Measurements from ENCODE around the gene MTM1.
A peak's percentile ranks its signal among the peaks of the same experiment; 100 is the strongest.

Gene MTM1

DNA sequence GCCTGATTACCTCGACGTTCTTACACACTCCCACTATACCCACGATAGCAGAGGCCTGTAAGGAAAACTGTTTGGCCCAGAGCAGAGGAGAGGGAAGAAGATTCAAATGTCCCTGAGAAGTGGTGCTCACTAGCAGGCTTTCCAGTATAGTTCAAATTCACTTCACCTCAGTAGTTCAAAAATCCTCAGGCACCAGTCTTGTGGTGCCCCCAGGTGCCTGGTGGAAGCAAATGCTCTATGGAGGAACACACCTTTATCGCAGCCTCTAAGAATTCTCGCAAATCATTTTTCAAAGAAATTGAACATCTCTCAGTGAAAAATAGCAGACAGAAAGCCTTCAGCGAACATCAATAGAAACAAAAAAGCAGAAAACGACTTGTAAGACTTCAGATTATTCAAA is 112.6 kb downstream of the MTM1 start:
- no peak for DNase-seq

DNA sequence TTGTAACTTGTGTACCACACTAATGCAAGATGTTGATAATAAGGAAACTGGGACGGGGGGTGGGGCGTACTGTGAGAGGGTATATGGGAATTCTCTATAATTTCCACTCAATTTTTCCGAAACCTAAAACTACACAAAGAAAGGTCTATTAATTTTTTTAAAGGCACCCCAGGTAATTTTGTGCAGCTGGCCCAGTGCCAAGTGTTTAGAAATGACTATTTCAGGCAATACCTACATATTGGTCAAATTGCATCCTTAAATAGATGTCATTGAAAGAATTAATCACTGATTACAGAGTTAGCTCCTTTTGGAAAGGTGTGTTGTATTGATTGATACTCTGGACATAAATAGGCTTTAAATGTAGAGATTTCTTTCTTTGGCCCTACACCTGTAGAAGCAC is 114.7 kb downstream of the MTM1 start:
- no peak for DNase-seq

DNA sequence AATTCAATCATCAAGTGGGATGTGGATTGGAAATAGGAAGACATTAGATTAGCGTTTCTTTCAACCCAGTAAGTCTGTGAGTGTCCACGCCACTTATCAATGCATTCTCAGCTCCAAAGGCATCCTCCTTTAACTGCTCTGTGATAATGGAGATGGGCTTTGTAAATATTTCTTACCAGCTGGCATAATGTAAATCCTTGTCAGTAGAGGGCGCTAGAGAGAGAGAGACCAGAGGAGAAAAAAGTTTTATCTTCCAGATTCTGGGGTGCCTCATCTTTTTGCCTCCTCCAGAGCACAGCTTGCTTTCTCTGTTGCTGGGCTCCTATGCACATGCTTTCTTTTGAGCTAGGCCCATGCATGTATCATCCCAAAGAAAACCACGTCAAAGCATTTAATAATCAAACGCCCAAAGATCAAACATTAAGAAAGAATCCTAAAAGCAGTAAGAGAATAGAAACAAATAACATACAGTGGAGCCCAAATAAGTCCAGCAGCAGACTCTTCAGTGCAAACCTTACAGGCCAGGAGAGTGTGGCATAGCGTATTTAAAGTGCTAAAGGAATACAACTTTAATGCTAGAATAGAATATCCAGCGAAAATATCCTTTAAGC is 115.2 kb downstream of the MTM1 start:
- DNase-seq = no peak

DNA sequence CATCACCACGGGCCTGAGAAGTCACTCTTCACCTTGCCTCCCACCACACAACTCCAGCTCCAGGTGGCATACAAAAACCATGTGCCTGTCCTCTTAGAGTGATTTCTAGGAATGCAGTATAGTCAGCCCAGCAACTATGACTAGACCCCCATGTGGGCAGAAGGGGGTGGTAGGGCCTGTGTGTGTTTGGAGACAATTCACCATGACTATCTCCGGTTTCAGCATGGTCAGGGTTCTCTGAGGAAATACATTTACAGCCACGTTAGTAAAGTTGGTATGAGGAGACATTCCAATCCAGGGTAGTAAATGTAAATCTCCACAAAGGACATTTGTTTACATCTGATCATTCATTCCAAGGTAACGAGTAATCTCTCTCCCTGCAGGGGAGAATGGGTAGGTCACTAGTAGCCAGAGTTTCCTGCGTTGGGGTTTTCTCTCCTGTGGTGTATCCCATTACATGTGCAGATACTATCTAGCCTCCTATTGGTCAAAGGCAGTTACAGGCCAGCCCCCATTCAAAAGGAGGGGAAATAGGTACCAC is 120.6 kb downstream of the MTM1 start:
- DNase-seq = peak; percentile 96

DNA sequence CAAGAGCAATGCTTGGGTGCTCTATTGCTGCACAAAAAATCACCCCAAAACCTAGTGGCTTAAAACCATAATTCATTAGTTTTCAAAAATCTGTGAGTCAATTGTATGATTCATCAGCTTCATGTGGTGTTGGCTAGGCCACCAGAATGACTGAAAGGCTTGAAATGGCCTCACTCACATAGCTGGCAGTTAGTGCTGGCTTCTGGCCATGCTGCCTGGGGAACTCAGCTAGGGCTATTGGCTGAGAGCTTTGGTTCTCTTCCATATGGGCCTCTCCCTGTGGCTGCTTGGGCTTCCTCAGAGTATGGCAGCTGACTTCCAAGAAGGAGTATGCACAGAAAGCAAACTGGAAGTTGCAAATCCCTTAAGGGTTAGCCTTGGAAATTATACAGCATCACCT is 121.7 kb downstream of the MTM1 start:
- peak; percentile 95 for DNase-seq

DNA sequence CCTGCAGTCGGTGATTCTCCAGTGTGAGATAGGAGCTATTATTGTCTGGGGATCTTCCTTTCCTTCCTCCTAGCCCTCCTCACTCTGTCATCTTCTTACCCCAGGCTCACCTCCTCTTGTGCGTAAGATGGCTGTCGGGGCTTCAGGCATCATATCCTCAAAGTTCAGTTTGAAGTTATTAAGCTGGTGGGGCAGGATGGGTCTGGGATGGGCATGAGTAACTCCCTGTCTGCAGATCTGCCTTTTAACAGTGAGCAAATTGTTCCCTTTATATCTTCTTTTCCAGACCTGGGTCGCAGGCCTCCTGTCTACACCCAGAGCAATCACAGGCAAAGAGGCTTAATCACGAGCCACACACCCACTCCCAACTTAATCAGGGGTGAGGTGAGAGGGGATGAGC is 123.9 kb downstream of the MTM1 start:
- DNase-seq = no peak

DNA sequence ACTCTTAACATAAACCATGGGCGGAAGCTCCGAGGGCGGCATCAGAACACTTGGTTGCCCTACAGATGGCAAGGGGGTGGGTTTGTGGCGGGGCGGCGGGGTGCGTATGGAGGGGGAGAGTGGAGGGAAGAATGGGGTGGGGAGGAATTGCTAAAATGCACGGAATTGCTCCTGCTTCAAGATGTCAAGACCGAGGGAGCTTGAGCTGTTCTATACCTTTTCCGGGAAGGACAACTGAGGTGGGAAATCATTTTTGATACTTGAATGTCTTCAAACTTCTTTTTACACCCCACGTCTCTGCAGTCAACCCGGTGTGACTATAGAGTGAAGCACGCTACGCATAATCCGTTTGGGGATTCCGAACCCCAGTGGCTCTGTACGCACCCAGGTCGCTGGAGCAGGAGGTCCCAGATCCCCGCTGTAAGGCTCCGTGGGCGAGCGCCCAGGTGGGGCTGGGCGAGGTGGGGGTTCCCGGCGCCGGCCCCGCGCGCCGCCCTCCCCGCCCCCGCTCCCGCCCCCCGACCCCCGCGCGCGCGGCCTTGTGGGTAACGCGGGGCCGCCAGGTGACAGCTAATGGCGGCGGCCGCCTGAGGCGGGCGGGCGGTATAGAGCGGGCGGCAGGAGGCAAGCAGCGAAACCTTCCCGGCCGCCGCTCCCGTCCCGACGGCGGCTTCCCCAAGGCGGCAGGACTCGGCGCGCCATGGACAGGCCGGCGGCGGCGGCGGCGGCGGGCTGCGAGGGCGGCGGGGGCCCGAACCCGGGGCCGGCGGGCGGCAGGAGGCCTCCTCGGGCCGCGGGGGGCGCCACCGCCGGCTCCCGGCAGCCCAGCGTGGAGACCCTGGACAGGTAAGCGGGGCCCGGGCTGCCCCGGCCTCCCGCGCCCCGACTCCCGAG is 124.7 kb downstream of the MTM1 start, which contains the start of gene MTMR1:
Gene MTMR1, plus strand, starts transcription at position 566 of the 894 bp plus-strand sequence. Its CDS starts 135 bp downstream, at position 701.
- DNase-seq = no peak

DNA sequence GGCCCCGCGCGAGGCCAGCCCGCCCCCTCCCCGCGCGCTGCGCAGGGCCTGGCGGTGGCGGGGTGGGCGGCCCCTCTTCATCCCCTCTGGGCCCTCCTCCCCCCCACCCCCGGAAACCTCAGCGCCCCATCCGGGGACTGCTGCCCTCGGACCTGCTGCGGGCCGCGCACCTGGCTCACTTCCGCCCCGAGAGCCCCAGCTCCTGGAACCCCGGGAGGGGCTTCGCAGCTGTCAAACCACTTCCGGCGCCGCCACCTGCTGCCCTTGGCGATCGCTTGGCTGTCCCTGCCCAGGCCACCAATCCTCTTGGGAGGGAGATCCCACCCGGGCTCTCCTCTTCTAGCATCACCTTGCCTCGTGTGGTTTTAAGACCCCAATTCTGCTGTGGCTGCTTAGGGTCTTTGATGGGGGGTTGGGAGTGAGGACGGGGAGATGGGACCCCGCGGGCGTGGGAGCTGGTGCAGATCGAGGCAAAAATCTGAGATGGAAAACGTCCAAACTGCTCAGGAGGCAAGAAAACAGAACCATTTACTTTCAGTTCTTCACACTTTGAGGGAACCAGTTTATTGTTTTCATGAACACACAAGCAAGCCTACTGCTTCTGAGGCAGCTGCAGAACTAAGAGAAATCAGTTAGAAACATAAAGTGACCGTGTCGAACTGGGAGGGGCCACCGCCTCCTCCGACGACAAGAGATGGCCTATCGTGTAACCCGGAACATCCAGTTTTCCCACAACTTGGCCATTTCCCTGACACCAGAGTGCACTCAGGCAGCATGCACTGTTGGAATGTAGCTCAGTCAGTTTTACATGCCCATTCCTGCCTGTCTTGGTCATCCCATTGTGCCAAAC is 125.5 kb downstream of the MTM1 start:
- peak; percentile 82 for DNase-seq

DNA sequence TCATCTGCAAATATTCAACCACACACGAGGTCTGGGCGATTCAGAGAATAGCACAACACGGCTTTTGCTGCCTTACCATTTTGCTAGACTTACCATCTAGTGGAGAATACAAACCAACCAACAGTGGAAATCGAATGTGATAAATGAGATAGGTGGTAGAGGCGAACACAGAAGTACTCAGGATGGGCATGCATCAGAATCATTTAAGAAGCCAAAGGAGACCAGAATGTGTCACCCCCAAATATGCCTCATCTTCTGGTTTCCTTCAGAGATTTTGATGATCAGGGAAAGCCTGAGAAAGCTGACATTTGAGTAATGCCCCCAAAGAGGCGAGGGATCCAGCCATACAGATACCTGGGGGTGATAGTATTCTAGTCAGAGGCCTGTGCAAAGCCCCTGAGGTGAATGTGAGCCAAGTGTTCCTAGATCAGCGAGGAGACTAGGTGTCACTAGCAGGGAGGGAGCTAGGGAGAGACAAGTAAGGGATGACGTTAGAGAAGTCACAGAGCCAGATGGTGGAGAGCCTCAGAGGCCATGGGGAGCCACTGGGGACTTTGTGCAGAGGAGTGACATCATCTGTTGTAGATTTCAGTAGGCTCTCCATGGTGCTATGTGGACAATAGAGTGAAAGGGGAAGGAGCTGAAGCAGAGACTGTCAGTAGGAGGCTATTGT is 126.5 kb downstream of the MTM1 start:
- no peak for DNase-seq

DNA sequence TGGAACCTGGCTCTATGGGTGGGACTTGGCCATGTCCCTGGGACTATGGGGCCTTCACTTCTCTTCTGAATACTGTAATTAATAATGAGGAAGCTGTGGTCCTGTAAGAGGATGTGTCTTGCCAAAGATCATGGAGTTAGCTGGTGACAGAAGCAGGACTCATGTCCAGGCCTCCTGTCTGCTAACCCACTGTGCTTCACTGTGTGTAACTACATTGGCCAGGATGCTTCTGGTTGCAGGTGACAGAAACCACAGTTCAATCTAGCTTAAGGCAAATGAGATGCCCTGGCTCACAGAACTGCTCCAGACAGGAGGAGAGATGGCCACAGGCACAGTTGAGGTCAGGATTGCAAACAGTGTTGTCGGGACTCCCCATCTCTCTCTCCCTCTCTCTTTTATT is 127.9 kb downstream of the MTM1 start:
- DNase-seq = no peak

DNA sequence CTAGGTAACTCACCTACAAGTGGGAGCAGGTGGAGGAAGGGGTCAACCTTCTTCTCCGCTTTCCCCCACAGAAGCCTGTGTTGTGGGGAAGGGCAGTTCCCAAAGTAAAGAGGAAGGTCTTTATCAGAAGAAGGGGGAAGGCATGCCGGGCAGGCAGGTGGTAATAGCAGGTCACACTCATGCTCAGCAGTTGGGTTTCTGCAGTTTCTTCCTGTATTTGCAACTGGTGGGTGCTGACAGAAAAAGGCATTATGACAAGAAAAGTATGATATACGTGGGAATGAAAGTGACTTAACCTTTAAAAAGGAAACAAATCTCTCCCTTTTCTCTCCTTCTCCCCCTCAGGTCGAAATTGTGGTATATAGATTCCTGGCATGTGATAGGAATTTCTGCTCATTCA is 128.4 kb downstream of the MTM1 start:
- DNase-seq = no peak

DNA sequence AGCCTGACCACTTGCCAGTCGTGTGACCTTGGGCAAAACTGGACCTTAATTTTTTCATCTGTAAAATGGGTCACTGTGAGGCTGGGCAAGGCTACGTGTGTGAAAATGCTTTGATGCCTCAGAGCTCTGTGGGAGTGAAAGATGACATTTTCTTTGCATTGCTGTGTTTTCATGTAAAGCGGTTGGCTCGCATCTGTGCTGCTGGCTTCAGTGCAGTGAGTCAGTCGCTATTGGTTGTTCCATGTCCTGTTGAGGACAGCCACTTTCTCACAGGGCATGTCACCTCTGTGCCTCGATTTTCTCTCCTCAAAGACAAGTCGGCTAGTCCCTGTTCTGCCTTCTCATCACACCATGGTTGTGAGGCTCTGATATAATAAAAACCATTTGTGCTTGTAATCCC is 129.2 kb downstream of the MTM1 start:
- no peak for DNase-seq

DNA sequence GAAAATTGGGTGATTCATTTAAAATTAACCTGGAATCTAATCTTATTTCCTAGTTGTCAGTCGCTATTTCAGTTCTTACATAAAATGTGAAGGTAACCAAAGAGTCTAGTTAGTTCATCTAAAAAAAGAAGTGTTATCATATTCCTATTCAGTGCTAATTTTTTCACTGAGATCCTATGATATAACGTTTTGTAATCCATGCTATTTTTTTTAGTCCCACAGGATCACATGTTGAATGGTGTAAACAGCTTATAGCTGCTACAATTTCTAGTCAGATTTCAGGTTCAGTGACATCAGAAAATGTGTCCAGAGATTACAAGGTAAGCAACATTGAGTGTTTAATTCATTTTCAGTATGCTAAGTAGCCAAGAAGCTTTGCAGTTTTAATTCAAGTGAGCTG is 130.6 kb downstream of the MTM1 start:
- no peak for DNase-seq

DNA sequence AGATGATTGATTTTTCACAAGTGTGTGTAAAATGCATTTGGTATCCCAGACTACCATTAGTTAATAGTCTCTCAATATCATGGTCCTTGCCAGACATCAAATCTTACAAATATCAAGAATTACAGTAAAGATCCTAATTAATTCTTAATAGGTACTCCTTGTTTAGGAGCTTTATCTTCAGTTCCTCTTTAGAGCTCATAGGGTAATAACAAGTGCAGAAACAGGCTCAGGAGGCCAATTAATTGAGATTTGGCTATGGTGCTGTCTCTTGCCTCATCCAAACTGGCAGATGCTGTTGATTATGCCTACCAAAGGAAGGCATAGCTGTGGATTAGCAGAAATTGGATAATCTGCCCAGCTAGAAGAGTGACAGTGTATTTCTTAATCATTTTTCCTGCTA is 131.7 kb downstream of the MTM1 start:
- DNase-seq = no peak

DNA sequence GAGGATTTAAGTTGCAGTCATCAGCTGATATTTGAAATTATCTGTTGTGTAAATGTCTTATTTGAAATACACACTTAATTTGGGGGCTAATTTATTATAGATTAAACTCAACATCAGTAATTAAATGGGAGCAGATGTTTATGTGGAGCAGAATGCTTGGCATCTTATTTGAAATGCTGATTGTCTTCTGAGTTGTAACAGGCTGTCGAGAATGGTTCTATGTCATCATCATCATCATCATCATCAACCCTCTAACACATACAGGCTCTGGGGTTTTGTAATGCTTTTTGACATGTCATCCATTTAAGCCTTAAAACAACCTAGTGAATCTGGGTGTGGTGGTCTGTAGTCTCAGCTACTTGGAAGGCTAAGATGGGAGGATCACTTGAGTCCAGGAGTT is 133.0 kb downstream of the MTM1 start:
- no peak for DNase-seq

DNA sequence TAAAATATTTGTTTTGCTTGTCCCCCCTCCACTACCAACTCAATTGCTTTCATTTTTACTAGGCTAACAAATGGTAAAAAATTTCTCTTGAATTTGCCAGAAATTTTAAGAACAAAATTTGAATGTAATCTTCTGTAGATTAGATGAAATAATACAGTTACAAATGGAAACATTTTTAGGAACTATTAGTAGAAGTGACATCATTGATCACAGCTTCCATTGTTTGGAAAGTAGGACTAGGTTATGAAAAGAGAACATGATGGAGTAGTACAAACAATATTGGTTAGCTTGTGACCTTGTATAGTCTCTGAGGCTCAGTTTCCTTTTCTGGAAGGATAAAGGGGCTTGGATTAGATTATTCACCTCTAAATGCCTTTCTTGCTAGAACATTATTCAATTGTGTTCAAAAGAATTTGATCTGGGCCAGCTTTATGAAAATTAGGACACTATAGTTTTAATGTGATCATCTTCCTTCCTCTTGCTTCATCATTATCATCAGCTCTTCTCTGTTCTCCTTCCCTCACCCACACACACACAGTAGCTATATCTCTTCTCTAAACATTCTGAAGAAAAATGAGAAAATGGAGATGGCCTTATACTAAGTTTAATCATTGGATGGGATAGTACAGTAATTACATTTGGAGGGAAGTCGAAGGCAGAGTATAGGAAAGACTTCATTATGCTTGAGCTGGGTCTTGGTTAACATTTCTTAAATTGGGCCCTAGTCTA is 134.7 kb downstream of the MTM1 start:
- DNase-seq = no peak

DNA sequence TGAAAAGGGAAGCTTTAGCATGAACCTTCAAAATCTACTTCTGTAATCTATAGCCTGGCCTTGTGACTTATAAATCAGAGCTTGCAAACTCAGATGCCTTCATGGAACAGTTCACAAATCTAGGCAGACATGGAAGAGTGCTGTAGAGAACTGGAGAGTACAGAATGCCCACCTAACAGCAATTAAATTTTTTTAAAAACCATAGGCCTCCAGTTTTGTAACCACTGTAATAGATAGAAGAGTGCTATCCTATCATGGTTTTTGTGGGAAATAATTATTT is 135.2 kb downstream of the MTM1 start:
- no peak for DNase-seq

DNA sequence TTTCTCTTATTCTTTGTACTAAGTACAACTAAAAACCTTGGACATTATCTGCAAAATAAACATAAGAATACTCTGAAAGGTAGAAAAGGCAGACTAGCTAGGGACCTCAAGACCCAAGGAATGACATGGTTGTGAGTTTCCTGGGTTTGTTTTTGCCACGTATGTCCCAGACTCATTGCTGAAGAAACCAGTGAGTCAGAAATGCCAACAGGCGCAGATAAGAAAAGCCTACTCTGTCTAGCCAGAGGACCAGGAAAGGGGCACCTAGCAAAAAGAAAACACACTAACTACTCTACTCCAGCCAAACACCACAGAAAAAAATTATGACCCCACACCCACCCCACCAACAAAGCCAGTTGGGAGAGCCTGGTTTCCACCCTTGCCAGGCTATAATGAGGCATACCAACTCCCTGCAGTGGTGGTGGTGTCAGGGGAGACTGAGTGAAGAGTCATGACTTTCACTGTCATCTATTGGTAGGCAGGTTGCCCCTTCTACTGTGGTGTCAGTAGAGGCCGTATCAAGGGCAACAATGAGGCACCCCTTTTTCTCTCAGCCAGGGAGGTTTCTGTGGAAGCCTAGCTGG is 135.7 kb downstream of the MTM1 start:
- DNase-seq = peak; percentile 64

DNA sequence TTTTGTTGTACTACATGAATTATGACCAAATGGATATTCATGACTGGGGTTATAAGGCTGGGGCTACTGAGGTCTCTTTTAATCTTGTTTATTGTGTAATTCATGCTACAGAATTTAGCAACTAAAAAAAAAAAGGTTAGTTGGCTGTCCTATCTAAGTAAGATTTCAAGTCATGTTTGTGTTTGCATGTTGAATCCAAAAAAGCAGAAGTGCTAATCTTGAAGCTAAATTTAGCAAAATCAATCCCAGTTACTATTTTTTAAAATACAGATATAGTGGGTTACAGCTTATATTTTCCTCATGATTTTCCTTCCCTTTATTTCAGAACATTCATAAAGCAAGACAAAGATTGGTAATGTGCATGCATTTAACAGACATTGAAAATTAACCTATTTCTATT is 144.2 kb downstream of the MTM1 start:
- no peak for DNase-seq

DNA sequence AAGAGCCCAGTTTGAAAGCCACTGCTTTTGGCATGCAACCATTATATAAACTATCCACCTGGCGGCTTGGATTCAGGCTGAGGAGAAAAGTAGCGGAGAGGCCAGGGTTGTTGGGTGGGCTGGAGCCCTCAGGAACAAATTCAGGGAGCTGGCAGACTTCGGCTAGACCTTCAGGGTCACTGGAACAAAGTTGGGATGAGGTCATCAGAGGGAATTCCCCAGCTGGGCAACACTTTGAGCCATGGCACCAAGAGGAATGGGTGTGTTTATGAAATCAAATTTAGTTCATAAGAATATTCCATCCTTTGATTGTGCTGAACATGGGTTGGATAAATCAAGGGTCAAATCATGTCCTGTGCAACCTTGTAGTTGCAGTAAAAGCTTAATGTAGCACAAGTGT is 146.8 kb downstream of the MTM1 start:
- no peak for DNase-seq

DNA sequence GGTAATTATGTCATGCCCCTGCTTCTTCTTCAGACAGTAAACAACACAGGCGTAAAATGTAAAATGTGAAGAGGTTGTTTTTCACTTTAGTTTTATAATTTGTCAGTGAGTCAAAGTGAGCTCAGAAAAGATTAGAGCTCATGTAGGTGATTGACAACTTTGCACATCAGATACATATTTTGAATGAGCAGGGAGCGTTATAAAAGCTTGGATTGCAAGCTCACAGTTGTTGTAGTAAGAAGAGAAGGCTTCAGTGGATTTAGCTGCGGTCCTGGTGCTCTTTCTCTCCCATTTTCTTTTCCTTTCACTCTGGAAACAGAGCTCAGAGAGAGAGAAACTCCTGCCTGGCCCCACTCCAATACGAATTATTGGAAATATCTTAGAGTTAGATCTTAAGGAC is 151.2 kb downstream of the MTM1 start:
- DNase-seq = no peak
